ENCODE data around the gene TUBB. TPM values are rescaled to one million over a fixed set of nuclear protein-coding genes. Genes with fewer than 3 reads are reported as not detected.

TUBB gene
- total and polyA plus RNA-seq, 2 donors (not counting 1 experiment from before 2014, with no cell fraction given) = 102 to 295 TPM

DNA sequence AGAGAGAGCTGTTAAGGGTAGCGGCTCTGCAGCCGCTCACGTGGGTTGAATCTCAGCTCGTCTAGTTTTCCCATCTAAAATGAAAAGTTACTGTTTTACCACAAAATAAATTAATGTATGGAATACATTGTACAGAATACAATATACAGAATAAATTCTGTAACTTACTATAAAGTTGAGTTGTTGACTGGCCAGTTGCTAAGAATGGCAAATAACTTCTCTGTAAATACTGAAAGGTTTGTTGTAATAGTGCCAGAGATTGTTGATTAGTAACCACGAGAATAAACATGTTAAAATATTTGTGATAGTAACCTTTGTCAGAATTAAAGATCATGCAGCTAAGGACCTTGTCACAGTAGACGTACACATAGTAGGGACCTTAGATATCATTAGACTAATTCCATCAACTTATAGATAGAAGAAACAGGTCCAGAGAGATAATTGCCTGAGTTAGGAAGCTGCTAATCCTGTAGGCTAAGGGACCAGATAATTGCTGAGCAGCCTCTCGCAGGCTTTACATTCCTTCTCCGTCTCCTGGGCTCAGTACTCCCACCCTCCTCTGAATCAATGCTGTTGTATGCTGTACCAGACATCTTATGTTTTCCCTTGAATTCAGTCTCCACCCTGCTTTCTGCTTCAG lies 28.8 kb upstream of the TUBB start:
- Histone ChIP-seq H2AFZ (ENCODE audit: insufficient read depth, low read depth, low read length, poor library complexity, severe bottlenecking) (peak overlapping the region; percentile 65), H3K4me3 (ENCODE audit: control extremely low read depth in 1 of 5, extremely low read depth in 1 of 5, insufficient read depth in 1 of 5, low read depth in 2 of 5, low read length in 4 of 5) (peak overlapping the region; percentile 44 to 94 (median 79))

DNA sequence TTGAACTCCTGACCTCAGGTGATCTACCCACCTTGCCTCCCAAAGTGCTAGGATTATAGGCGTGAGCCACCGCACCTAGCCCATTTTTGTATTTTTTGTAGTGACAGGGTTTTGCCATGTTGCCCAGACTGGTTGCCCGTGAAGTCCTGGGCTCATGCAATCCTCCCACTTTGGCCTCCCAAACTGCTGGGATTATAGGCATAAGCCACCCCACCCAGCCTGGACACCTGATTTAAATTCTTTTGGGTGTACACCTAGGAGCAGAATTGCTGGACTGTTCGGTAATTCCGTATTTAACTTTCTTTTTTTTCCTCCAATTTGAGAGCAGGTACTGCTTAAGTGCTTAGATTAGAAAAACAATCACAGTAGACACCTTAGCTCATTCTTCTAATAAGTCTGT lies 23.7 kb upstream of the TUBB start:
- Histone ChIP-seq H3K4me2 (replicated peaks; ENCODE audit: low read depth, low read length, poor library complexity, severe bottlenecking) (no peak overlapping the region), H4K20me1 (ENCODE audit: control insufficient read depth, insufficient read depth, low read length, poor library complexity, severe bottlenecking) (no peaks in the 10 kb centered on the region), H3K27ac (ENCODE audit: low read length in 2 of 2) (no peak overlapping the region), H3K9me3 (ENCODE audit: control extremely low read depth in 1 of 3, control insufficient read depth in 2 of 3, insufficient read depth in 1 of 3, low read length in 2 of 3) (no peaks in the 10 kb centered on the region), H3K4me1 (ENCODE audit: control insufficient read depth in 2 of 2, insufficient read depth in 2 of 2, low read length in 2 of 2) (peaks cover 2 to 4% of the 10 kb centered on the region in 2 donors), H3K79me2 (ENCODE audit: control insufficient read depth, insufficient read depth, low read length) (no peaks in the 10 kb centered on the region), H3K27me3 (replicated peaks in 1 of 4; ENCODE audit: control extremely low read depth in 1 of 4, control insufficient read depth in 3 of 4, insufficient read depth in 4 of 4, low read length in 3 of 4) (no peaks in the 10 kb centered on the region), H2AFZ (ENCODE audit: insufficient read depth, low read depth, low read length, poor library complexity, severe bottlenecking) (no peak overlapping the region), H3K9ac (ENCODE audit: low read length) (no peak overlapping the region), H3K4me3 (ENCODE audit: control extremely low read depth in 1 of 5, extremely low read depth in 1 of 5, insufficient read depth in 1 of 5, low read depth in 2 of 5, low read length in 4 of 5) (no peak overlapping the region), H3K36me3 (replicated peaks in 1 of 2; ENCODE audit: control extremely low read depth in 1 of 2, control insufficient read depth in 1 of 2, extremely low read depth in 1 of 2, insufficient read depth in 2 of 2, low read length in 1 of 2) (no peaks in the 10 kb centered on the region)
- DNase-seq (no peak), ATAC-seq (ENCODE audit: low read depth) (no peak)
- intact Hi-C loops (cut with micrococcal nuclease) = no loop called here
- ChIA-PET CTCF (interaction anchor here (0.7 to 1.6 kb wide), 5 partner anchors 15 to 87 kb away, joined by 3 to 8 read pairs (median 3); partner anchors contain the start of gene MDC1), POLR2A (no interaction called here)
- WGBS (ENCODE audit: insufficient coverage) = 100% methylated on average over 1 of the region's 5 CpGs
- TF ChIP-seq EZH2 (IDR thresholded peaks at IDR 0.05; ENCODE audit: borderline replicate concordance, insufficient read depth, low read depth, low read length, poor library complexity, severe bottlenecking) = no peak
- TF ChIP-seq, protein P1, sequence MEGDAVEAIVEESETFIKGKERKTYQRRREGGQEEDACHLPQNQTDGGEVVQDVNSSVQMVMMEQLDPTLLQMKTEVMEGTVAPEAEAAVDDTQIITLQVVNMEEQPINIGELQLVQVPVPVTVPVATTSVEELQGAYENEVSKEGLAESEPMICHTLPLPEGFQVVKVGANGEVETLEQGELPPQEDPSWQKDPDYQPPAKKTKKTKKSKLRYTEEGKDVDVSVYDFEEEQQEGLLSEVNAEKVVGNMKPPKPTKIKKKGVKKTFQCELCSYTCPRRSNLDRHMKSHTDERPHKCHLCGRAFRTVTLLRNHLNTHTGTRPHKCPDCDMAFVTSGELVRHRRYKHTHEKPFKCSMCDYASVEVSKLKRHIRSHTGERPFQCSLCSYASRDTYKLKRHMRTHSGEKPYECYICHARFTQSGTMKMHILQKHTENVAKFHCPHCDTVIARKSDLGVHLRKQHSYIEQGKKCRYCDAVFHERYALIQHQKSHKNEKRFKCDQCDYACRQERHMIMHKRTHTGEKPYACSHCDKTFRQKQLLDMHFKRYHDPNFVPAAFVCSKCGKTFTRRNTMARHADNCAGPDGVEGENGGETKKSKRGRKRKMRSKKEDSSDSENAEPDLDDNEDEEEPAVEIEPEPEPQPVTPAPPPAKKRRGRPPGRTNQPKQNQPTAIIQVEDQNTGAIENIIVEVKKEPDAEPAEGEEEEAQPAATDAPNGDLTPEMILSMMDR (IDR thresholded peaks at IDR 0.05) = no peak
- Mint-ChIP-seq H3K4me1 (peaks cover 7% of the 10 kb centered on the region), H3K9me3 (ENCODE audit: insufficient read depth) (no peaks in the 10 kb centered on the region), H3K27ac (no peak overlapping the region), H3K4me3 (no peak overlapping the region), H3K27me3 (no peaks in the 10 kb centered on the region)

More for the DNA sequence above, 28.8 kb upstream of the TUBB start:
- H3K4me3 Mint-ChIP-seq = peak overlapping the region; percentile 97
- no peaks in the 10 kb centered on the region for H3K27me3 Mint-ChIP-seq
- Histone ChIP-seq H3K36me3 (replicated peaks in 1 of 2; ENCODE audit: control extremely low read depth in 1 of 2, control insufficient read depth in 1 of 2, extremely low read depth in 1 of 2, insufficient read depth in 2 of 2, low read length in 1 of 2) (no peaks in the 10 kb centered on the region), H3K9ac (ENCODE audit: low read length) (peak overlapping the region; percentile 98), H3K4me1 (ENCODE audit: control insufficient read depth in 2 of 2, insufficient read depth in 2 of 2, low read length in 2 of 2) (peaks cover 36 to 43% of the 10 kb centered on the region in 2 donors), H3K4me2 (replicated peaks; ENCODE audit: low read depth, low read length, poor library complexity, severe bottlenecking) (peak overlapping the region; percentile 100), H3K27me3 (replicated peaks in 1 of 4; ENCODE audit: control extremely low read depth in 1 of 4, control insufficient read depth in 3 of 4, insufficient read depth in 4 of 4, low read length in 3 of 4) (no peaks in the 10 kb centered on the region), H3K27ac (ENCODE audit: low read length in 2 of 2) (peak overlapping the region in 1 of 2 donors; percentile 97), H3K9me3 (ENCODE audit: control extremely low read depth in 1 of 3, control insufficient read depth in 2 of 3, insufficient read depth in 1 of 3, low read length in 2 of 3) (no peaks in the 10 kb centered on the region), H4K20me1 (ENCODE audit: control insufficient read depth, insufficient read depth, low read length, poor library complexity, severe bottlenecking) (peaks cover 13% of the 10 kb centered on the region), H3K79me2 (ENCODE audit: control insufficient read depth, insufficient read depth, low read length) (peaks cover 16% of the 10 kb centered on the region)
- no peak for TF ChIP-seq EZH2 (IDR thresholded peaks at IDR 0.05; ENCODE audit: borderline replicate concordance, insufficient read depth, low read depth, low read length, poor library complexity, severe bottlenecking)
- TF ChIP-seq, protein P1 (IDR thresholded peaks at IDR 0.05) = no peak
- ATAC-seq (ENCODE audit: low read depth) (no peak), DNase-seq (no peak)
- ChIA-PET POLR2A (interaction anchor here (0.7 to 2.9 kb wide), 3 partner anchors 12 to 26 kb away, joined by 3 to 10 read pairs (median 4); partner anchors contain the start of gene MDC1), CTCF (interaction anchor here (1.3 to 8.9 kb wide), 3 partner anchors 10 to 30 kb away, joined by 3 to 151 read pairs (median 123); partner anchors contain the start of genes MDC1 and TUBB)
- H3K9me3 Mint-ChIP-seq (ENCODE audit: insufficient read depth) = no peaks in the 10 kb centered on the region
- H3K4me1 Mint-ChIP-seq = peaks cover 48% of the 10 kb centered on the region
- 82% methylated on average over 2 of the region's 8 CpGs for WGBS (ENCODE audit: insufficient coverage)
- intact Hi-C loops (cut with micrococcal nuclease) = no loop called here
- H3K27ac Mint-ChIP-seq = peak overlapping the region; percentile 82

All from B cell (primary cell).